ENCODE measurements around the gene ATP6V1F.

Gene ATP6V1F

DNA sequence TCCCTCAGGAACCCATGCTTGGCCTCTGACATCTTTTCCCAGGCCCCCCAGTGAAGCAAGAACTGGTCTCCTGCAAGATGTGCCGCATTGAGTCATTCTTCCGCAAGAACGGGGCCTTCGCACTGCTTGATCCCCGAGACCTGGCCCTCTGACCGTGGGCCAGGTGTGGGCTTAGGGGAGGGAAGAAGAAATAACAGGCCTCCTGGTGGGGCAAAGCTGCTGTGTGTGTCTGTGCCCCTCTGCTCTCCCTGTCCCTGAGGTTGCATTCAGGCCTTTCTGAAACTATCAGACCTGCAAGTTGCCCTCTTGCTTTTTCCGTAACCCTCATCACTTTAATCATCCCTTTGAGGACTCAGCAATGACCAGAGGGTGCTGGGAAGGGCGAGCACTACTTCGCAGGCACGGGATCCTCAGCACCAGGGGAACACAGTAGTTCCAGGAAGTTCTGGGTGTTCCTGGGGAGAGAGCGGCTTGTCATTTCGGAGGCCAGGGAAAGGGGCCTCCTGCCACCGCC, 6.0 kb downstream of the ATP6V1F start:
- no peak for DNase-seq
- peaks cover 13% of the 10 kb centered on the region for H3K36me3 ChIP-seq
- H3K27me3 ChIP-seq = no peaks in the 10 kb centered on the region
- TF ChIP-seq, protein P1, sequence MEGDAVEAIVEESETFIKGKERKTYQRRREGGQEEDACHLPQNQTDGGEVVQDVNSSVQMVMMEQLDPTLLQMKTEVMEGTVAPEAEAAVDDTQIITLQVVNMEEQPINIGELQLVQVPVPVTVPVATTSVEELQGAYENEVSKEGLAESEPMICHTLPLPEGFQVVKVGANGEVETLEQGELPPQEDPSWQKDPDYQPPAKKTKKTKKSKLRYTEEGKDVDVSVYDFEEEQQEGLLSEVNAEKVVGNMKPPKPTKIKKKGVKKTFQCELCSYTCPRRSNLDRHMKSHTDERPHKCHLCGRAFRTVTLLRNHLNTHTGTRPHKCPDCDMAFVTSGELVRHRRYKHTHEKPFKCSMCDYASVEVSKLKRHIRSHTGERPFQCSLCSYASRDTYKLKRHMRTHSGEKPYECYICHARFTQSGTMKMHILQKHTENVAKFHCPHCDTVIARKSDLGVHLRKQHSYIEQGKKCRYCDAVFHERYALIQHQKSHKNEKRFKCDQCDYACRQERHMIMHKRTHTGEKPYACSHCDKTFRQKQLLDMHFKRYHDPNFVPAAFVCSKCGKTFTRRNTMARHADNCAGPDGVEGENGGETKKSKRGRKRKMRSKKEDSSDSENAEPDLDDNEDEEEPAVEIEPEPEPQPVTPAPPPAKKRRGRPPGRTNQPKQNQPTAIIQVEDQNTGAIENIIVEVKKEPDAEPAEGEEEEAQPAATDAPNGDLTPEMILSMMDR (IDR thresholded peaks at IDR 0.05; ENCODE audit: low read depth, low read length) = no peak
- H3K4me3 ChIP-seq (ENCODE audit: low read depth, low read length) = peak overlapping the region; percentile 63
- no peaks in the 10 kb centered on the region for H3K9me3 ChIP-seq
- peaks cover 12% of the 10 kb centered on the region for H3K4me1 ChIP-seq

GRCh38 chr7:128869138-128869943, 6.7 kb downstream of the ATP6V1F start:
- Histone ChIP-seq H3K9me3 (no peaks in the 10 kb centered on the region), H3K4me3 (ENCODE audit: low read depth, low read length) (peak overlapping the region; percentile 63), H3K27me3 (no peaks in the 10 kb centered on the region), H3K4me1 (peaks cover 9% of the 10 kb centered on the region), H3K36me3 (peaks cover 13% of the 10 kb centered on the region)
- DNase-seq = peak; percentile 69
- TF ChIP-seq, protein P1 (IDR thresholded peaks at IDR 0.05; ENCODE audit: low read depth, low read length) = no peak

DNA sequence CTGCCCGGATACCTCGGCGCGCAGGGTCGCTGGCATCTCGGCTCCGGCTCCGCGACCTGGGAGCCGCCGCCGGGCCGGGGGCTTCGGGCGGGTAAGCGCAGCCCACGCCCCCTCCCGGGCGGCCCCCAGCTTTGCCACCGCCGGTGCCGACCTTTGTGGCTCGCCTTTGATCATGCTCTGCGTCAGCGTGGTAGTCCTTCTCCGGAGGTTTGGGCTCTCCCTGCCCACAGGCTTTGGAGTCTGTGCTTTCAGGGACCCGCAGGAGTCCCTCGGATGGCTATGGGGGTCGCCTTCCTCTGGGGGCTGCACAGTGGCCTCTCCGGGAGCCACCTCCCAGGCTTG, 7.3 kb downstream of the ATP6V1F start:
- Histone ChIP-seq H3K9me3 (no peaks in the 10 kb centered on the region), H3K4me3 (ENCODE audit: low read depth, low read length) (peak overlapping the region; percentile 63), H3K4me1 (peaks cover 9% of the 10 kb centered on the region), H3K36me3 (peaks cover 10% of the 10 kb centered on the region), H3K27me3 (no peaks in the 10 kb centered on the region)
- no peak for DNase-seq
- TF ChIP-seq, protein P1 (IDR thresholded peaks at IDR 0.05; ENCODE audit: low read depth, low read length) = no peak

DNA sequence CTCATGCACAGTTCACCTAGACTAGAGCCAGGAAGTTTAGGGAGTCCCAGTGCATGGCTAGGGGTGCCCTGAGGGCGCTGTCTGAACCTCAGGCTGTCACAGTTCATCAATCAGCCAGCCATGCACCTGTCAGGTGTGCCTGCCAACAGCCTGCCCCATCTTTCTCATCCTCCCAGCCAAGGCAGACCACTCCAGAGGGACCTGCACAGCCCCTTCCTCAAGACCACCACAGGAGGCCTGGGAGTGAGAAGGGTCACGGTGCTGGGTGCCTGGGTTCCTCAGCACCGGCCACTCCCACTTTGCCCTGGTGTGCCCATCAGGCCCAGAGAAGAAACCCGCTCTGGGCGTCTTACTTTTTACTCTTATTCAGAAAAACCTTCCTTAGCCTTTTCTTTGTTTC, 8.4 kb downstream of the ATP6V1F start:
- H3K4me1 ChIP-seq = peaks cover 9% of the 10 kb centered on the region
- no peak for DNase-seq
- TF ChIP-seq, protein P1 (IDR thresholded peaks at IDR 0.05; ENCODE audit: low read depth, low read length) = no peak
- no peaks in the 10 kb centered on the region for H3K9me3 ChIP-seq
- 0 out of 2 replicates have a peak, but pooled peaks cover 1% of the 10 kb centered on the region for H3K36me3 ChIP-seq
- no peaks in the 10 kb centered on the region for H3K27me3 ChIP-seq
- H3K4me3 ChIP-seq (ENCODE audit: low read depth, low read length) = no peak overlapping the region

DNA sequence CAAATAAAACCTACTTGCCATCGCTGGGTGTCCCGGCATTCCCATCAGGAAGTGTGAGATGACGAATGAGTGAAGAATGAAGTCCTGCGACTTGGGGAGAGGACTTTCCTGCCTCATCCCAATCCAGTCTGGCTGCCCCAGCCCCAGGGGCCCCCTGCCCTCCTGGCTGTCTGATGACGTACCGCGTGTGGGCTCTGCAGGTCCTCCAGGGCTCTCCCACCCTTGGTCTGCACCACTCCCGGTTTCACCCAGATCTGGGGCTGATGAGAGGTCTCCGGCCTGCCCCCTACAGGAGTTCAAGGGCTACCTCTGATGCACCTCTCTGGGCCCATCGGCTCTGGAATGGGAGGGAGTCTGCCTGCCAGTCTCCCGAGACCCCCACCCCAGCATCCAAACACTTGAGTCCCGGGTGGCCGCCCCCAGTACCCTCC, 9.8 kb downstream of the ATP6V1F start:
- Histone ChIP-seq H3K9me3 (no peaks in the 10 kb centered on the region), H3K4me1 (peaks cover 9% of the 10 kb centered on the region), H3K36me3 (no peaks in the 10 kb centered on the region), H3K27me3 (no peaks in the 10 kb centered on the region), H3K4me3 (ENCODE audit: low read depth, low read length) (no peak overlapping the region)
- no peak for DNase-seq
- TF ChIP-seq, protein P1 (IDR thresholded peaks at IDR 0.05; ENCODE audit: low read depth, low read length) = no peak

DNA sequence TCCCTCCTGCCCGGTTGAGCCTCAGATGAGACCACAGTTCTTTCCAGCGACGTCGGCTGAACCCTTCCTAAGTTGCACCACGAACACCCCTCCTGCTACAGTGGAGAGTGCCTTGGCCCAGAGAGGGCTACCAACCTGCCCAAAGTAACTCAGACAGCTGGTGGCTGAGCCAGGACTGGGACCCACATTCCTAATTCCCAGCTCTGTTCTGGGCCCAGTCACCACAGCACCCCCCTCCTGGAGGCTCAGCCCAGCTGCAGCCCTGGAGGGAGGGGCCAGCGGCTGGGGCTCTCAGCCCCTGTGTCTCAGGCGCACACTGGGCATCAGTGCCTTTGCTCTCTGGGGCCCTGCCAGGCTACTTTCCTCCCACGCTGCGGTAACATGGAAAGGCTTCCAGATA, 10.6 kb downstream of the ATP6V1F start:
- TF ChIP-seq, protein P1 (IDR thresholded peaks at IDR 0.05; ENCODE audit: low read depth, low read length) = no peak
- no peaks in the 10 kb centered on the region for H3K9me3 ChIP-seq

More for the DNA sequence above, 10.6 kb downstream of the ATP6V1F start:
- Histone ChIP-seq H3K4me3 (ENCODE audit: low read depth, low read length) (no peak overlapping the region), H3K4me1 (peaks cover 4% of the 10 kb centered on the region), H3K36me3 (no peaks in the 10 kb centered on the region), H3K27me3 (no peaks in the 10 kb centered on the region)
- DNase-seq = no peak
